HG03103 (cell line): Measurements from ENCODE around the gene KCNQ5.

Experiments
- ATAC-seq: cut with Tn5 transposase; IDR thresholded peaks from one replicate; pipeline ENCODE4 v1.9.1; 2021; ENCODE audit warnings: low read depth; ENCODE audit not compliant: unreplicated experiment

Gene KCNQ5

DNA sequence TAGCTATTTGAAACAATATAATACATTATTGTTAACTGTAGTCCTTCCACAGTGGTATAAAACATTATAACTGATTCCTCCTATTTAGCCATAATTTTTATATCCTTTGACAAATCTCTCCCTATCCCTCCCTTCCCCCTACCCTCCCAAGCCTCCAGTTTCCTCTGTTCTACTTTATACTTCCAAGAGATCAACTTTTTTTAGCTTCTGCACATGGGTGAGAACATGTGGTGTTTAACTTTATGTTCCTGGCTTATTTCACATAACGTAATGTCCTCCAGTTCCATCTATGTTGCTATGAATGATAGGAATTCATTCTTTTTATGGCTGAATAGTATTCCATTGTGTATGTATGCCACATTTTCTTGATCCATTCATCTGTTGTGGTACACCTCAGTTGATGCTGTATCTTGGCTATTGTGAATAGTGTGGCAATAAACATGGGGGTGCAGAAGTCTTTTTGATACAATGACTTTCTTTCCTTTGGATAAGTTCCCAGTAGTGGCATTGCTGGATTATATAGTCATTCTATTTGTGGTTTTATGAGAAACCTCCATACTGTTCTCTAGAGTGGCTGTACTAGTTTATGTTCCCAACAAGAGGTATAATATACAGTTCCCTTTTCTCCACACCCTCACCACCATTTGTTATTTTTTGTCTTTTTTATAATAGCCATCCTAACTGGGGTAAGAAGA, 205.0 kb downstream of the KCNQ5 start:
- no peak for ATAC-seq

DNA sequence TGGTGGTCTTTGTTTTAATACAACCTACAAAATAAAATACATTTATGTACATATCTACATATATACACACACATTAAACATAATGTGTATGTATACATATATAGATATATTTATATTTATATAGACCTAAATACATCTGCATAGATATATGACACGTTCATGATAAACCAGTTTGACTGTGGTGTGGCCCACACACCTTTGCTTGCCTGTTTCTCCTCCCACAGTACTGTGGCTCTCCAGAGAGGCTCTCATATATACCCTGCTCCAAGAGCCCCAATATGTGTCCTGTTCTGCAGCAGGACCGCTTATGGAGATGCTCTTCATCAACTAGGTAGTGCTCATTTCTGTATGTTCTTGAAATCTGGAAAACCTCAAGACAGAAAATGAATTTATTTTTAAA, 207.0 kb downstream of the KCNQ5 start:
- no peak for ATAC-seq

DNA sequence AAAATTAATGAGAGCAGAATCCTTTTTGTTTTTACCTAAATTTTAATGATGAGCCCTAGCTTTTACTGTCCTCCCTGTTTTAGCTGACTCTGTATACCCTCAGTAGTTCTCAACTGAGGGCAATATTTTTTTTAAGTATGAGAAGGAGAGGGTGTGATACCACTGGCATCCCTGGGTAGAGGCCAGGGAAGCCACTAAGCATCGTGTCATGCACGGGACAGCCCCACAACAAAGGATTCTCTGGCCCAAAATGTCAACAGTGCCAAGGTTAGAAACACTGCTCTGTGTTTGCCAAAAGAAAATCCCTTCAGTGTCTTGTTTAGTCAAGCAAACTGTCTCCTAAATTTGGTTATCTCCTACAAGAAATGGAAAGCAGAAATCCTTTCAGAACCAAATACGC, 210.4 kb downstream of the KCNQ5 start:
- ATAC-seq, result no peak

DNA sequence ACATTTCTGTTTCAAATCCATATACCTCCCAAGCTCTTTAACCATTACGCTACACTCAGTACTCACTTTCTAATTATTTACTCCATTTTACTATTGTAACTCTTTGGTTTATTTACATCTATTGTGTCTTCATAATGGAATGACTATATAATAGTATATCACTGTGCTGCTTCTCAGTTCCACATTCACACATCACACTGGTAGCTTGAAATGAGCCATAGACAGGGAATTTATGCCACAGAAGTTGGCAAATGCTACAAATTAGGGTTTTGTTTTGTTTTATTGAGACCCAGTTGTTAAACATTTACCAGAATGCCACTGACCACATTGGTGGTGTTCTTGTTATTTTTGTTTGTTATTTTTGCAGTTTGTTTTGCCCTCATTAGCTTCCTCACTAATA, 213.9 kb downstream of the KCNQ5 start:
- ATAC-seq, result no peak

DNA sequence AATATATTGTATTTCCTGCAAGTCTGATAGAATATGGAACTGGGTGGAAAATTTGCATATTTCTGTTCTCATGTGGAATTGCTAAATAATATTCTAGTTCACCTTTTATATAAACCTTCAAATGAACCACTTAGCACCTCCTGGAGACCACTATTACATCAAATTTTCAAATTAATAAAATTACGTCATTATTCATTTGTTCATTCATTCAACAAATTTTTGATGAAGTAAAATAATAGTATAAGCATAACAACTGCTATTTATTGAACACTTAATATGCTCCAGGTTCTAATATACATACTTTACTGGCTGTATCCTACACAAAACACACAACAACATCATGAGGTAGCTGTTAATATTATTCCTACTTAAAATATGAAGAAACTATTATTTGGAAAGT, 215.1 kb downstream of the KCNQ5 start:
- no peak for ATAC-seq

GRCh38 chr6:72841195-72841594, 219.3 kb downstream of the KCNQ5 start:
- no peak for ATAC-seq

DNA sequence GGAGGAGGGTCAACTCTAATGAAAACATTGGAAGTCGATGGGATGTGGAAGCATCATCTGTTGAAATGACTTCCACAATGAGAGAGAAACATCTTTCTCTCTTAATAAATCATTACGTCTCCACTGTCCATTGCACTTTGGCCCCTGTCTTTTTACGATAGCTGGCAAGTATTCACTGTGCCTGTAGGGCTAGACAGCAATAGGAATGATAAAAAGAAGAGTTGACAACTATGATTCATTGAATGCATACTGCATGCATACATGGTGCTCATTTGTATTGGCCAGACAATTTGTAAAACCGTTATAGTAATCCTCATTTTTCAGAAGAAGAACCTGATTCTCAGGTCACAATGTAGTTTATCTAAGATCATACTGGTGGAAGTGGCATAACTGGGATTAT, 220.3 kb downstream of the KCNQ5 start:
- no peak for ATAC-seq

DNA sequence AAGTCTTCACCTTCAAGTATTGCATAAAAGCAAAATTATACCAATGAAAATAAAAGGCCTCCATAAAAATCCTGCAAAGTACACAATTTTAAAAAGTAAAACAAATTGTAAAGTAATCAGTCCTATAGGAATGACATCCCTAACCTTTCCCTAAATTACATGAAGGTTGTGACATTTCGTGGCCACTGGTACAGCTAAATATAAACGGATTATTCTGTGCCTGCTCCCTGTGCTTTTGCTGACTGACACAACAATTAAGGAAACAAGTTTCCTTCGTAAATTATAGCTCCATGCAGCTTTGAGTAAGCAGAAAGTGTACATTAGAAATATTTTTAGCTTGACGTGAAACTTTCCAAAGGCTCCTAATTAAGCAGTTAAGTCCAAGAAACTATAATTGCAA, 222.8 kb downstream of the KCNQ5 start:
- no peak for ATAC-seq

GRCh38 chr6:72849346-72849745, 227.5 kb downstream of the KCNQ5 start:
- no peak for ATAC-seq

DNA sequence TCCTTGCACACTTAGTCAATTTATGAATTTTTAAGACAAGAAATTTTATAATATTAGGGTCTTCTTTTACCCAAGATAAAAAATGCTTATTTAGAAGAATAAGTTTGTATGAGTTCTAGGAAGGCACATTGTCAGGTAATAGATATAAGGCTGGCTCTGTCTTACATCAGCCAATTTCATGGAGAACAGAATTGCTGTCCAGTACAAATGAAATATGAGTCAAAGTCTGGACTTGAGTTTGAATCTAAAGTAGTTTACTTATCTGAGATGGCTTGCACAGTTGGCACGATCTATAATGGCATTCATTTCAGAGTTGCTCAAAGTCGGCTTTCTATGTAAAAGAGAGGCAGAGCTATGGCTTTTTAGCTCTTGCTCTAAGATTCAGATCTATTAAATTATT, 228.2 kb downstream of the KCNQ5 start:
- no peak for ATAC-seq

DNA sequence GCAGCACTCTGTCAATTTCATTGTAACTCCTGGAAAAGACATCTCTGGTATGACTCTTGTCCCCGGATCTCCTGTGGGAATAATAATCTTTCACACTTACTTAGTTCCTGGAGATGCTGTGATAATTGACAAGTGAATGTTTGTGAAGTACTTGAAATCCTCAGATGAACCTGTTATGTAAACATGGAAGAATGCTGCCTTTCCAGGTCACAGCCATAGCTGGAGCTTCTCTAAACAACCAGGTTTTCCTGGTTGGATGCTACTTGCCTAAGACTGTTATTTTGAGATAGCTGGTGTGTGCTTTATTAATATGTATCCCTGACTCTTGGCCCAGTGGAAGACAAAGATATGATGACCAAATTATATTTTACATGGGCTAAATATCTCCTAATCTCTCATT, 228.6 kb downstream of the KCNQ5 start:
- no peak for ATAC-seq

- ATAC-seq, result no peak
Observed at GRCh38 chr6:72855471-72855870, 233.6 kb downstream of the KCNQ5 start.

DNA sequence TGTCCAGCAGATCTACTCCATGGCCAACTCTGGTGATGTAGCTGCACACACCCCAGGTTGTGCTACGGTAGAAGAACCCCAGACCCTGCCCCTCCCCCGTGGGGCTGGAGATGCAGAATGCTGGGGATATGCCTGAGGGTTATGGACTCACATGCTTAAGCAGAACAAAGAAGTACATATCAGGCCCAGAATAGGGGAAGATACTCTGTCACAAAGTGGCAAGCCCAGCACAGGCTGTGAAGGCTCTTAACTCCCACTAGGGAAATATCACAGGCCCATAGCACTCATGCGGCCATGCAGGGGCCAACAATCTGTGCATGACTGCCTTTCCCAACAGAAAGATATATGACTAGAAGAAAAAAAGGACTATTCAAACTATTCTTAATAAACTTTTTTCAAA, 234.9 kb downstream of the KCNQ5 start:
- no peak for ATAC-seq

- no peak for ATAC-seq
Observed at GRCh38 chr6:72857791-72858585, 236.1 kb downstream of the KCNQ5 start.

DNA sequence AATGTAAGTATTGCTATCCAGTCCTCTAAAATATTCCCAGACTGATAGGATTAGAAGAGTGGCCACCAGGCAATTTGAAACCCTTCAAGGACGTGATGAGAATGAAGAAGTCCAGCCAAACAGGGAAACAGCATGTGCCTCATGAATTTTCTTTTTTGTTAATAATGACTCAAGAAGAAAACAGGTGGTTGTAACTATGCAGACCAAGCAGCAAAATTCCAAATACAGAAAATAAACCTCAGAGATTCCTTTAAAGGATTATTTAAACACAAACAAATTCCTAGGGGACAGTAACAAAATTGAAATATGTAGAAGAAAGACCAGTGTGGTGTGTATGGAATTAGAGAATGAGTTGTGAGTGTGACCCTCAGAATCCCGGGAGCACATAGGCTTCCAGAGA, 239.2 kb downstream of the KCNQ5 start:
- ATAC-seq, result no peak

DNA sequence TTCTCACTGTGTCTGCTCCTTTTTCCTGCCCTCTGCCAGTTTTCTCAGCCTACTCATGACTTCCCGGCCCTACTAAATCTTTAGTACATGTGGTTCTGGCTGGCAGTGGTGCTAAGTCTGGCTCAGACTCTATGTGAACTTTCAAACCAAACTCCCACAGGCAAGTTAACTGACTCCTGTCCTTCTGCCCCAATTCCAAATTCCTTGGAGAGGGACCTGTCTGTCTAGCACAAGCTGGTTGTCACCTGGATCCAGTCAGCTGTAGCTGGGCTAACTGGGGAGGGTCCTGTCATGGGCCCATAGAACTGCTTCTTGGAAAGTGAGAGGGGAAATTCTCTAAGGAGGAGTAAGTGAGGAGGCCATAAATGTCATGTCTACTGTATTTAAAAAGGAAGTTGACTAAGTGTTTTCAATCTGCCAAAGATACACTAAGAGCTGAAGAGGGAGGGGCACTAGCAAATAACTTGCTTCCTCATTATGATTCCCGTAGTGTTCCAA, 240.1 kb downstream of the KCNQ5 start:
- ATAC-seq, result no peak

DNA sequence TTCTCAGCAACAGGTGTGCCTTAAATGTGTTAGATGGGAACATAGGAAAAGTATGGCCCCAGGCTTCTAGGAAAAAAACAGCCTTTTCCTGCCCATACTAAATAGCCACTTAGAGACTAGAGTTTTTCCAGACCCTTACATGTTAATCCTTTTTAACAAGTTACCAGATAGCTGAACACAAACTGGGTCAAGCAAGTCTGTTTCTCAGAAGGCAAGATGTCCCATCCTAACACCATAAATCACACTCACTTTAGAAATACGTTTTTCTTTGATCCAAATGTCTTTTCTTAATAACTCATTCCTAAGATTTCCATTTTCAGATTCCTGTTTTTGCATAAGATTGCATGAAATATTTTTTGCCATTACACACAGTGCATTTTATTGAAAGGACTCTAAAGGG, 241.3 kb downstream of the KCNQ5 start:
- ATAC-seq, result no peak

- ATAC-seq, result no peak
Observed at GRCh38 chr6:72864236-72864635, 242.4 kb downstream of the KCNQ5 start.

- ATAC-seq, result no peak
Observed at GRCh38 chr6:72864799-72865198, 242.9 kb downstream of the KCNQ5 start.

GRCh38 chr6:72865467-72865866, 243.6 kb downstream of the KCNQ5 start:
- ATAC-seq, result no peak

- ATAC-seq, result no peak
Observed at GRCh38 chr6:72869621-72870020, 247.8 kb downstream of the KCNQ5 start.

GRCh38 chr6:72873433-72873832, 251.6 kb downstream of the KCNQ5 start:
- ATAC-seq, result no peak
